GM21390 (cell line): ENCODE data around the gene KCND1.

ENCODE experiments used
- ATAC-seq: cut with Tn5 transposase; IDR thresholded peaks from one replicate; pipeline ENCODE4 v1.9.1; 2021; ENCODE audit not compliant: unreplicated experiment

KCND1 gene

GRCh38 chrX:48913605-48914366 lies 57.9 kb downstream of the KCND1 start:
- ATAC-seq: no peak

DNA sequence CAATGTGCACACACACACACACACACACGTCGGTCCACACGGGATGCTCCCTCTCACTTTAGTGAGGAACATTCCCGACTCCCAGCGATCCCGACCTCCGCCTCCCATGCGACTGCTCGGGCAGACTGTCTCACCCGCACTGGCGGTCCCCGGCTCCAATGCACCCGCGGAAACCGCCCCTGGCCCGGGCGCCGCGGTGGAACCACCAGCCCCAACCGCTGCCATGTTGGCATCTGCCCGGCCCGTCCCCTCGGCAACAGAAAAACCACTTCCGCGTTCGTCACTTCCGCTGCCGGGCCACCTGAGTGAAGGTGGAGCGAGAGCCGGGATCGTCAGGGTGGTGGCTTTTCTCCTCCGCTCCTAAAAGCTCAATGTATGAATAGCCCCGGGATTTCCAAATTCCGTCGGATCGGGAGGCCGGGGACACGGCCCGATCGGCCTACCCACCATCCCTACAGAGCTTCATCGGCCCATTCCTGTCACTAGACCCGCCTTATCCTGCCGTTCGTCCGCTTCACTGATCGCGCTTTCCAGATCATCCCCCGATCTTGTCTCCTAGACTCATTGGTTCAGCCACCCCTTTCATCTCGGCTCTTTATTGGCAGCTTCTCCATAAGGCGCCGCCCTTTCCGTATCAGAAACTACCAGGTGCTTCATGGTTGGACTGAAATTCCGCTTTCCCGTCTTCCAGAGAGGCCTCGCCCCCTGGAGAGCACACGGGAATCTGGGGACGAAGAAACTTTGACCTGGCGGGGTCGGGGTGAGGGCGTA lies 60.0 kb downstream of the KCND1 start, which contains the start of gene SLC35A2:
TSS of gene SLC35A2 (minus strand) at position 235 of the 771 bp plus-strand sequence. CDS start at position 225, 10 bp downstream.
- ATAC-seq: peak; percentile 69
